ENCODE measurements around the gene CLEC12A.
"Not testable (repeated sequence)": the region's sequence is repeated elsewhere in the genome, so short reads cannot be mapped to it uniquely, and the experiment has no call there.

- TF ChIP-seq, protein P1, sequence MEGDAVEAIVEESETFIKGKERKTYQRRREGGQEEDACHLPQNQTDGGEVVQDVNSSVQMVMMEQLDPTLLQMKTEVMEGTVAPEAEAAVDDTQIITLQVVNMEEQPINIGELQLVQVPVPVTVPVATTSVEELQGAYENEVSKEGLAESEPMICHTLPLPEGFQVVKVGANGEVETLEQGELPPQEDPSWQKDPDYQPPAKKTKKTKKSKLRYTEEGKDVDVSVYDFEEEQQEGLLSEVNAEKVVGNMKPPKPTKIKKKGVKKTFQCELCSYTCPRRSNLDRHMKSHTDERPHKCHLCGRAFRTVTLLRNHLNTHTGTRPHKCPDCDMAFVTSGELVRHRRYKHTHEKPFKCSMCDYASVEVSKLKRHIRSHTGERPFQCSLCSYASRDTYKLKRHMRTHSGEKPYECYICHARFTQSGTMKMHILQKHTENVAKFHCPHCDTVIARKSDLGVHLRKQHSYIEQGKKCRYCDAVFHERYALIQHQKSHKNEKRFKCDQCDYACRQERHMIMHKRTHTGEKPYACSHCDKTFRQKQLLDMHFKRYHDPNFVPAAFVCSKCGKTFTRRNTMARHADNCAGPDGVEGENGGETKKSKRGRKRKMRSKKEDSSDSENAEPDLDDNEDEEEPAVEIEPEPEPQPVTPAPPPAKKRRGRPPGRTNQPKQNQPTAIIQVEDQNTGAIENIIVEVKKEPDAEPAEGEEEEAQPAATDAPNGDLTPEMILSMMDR (IDR thresholded peaks at IDR 0.05; ENCODE audit: low read depth, low read length), result not testable (repeated sequence)
- not testable (repeated sequence) for TF ChIP-seq EZH2phosphoT487 (IDR thresholded peaks at IDR 0.05; ENCODE audit: low read depth)
These were observed 18.1 kb upstream of the CLEC12A start for GRCh38 chr12:9952954-9953729.
